H1 (cell line): ENCODE data around the gene CLCN5. TPM values are rescaled to one million over a fixed set of nuclear protein-coding genes. Genes with fewer than 3 reads are reported as not detected.

ENCODE experiments used
- CTCF ChIA-PET: fragments of 300-600 bp; sonication (Branson Sonifier 250); formaldehyde crosslinking; loops from one replicate; lab custom pipeline; 2021; ENCODE audit not compliant: partially characterized antibody; lab: Charles Lee
- POLR2A ChIA-PET: fragments of 300-600 bp; sonication (Branson Sonifier 250); formaldehyde crosslinking; loops from one replicate; lab custom pipeline; 2021; ENCODE audit warnings: inconsistent platforms; ENCODE audit not compliant: partially characterized antibody; lab: Charles Lee
- DNase-seq, 2 experiments: peaks; one replicate each; pipeline versions ENCODE4 v3.0.0 to v3.0.0-alpha.2; 2010 to 2022; ENCODE audit warnings: low spot score in 2 of 2, low read depth in 1 of 2, mixed read lengths in 1 of 2
- FAIRE-seq: peaks from 2 replicates; lab custom pipeline; 2011; peaks lifted over from hg19 to GRCh38; lab: Jason Lieb, UNC
- H2AFZ ChIP-seq: 2 replicates; pipeline ENCODE4 v1.8.1; 2012; ENCODE audit warnings: low read length, inconsistent platforms
- H2AK5ac ChIP-seq: 2 replicates; pipeline ENCODE4 v1.6.1; 2013; ENCODE audit warnings: low read depth, low read length
- H2BK120ac ChIP-seq: replicated peaks from 2 replicates; pipeline ENCODE3; 2013; ENCODE audit warnings: low read depth, low read length, inconsistent platforms
- H2BK12ac ChIP-seq: 2 replicates; pipeline ENCODE4 v1.6.1; 2013; ENCODE audit warnings: low read depth, low read length
- H2BK15ac ChIP-seq: 2 replicates; pipeline ENCODE4 v1.6.1; 2013; ENCODE audit warnings: low read length
- H2BK20ac ChIP-seq: 2 replicates; pipeline ENCODE4 v1.6.1; 2013; ENCODE audit warnings: low read length
- H2BK5ac ChIP-seq: 2 replicates; pipeline ENCODE4 v1.6.1; 2013; ENCODE audit warnings: low read depth, low read length
- H3K14ac ChIP-seq: 2 replicates; pipeline ENCODE4 v1.6.1; 2013; ENCODE audit warnings: inconsistent platforms; ENCODE audit not compliant: insufficient read length
- H3K18ac ChIP-seq: 2 replicates; pipeline ENCODE4 v1.6.1; 2013; ENCODE audit warnings: low read length; ENCODE audit errors: extremely low read depth
- H3K23ac ChIP-seq: 2 replicates; pipeline ENCODE4 v1.6.1; 2013; ENCODE audit warnings: inconsistent platforms; ENCODE audit not compliant: insufficient read length
- H3K23me2 ChIP-seq: 2 replicates; pipeline ENCODE4 v1.6.1; 2013; ENCODE audit warnings: low read depth, low read length
- H3K27ac ChIP-seq: 2 replicates; pipeline ENCODE4 v1.6.1; 2011; ENCODE audit warnings: low read depth, low read length, inconsistent platforms
- H3K27me3 ChIP-seq, 4 experiments: replicated peaks in 1 of 4; 1 replicate in 1 of 4; 2 replicates in 3 of 4; pipeline versions ENCODE4 v1.6.1 to v1.8.1; 2011 to 2013; ENCODE audit warnings: low read length in 3 of 4, mild to moderate bottlenecking in 3 of 4, inconsistent platforms in 2 of 4, mixed read lengths in 2 of 4, moderate library complexity in 1 of 4; ENCODE audit not compliant: control insufficient read depth in 3 of 4, insufficient read depth in 3 of 4; ENCODE audit errors: extremely low read depth in 1 of 4
- H3K36me3 ChIP-seq, 4 experiments: 2 replicates each; pipeline versions ENCODE4 v1.6.1 to v1.8.1; 2011 to 2013; ENCODE audit warnings: mild to moderate bottlenecking in 4 of 4, low read length in 3 of 4, moderate library complexity in 2 of 4, control low read depth in 1 of 4, inconsistent platforms in 1 of 4; ENCODE audit not compliant: insufficient read depth in 4 of 4, control insufficient read depth in 2 of 4
- H3K4ac ChIP-seq: replicated peaks from 2 replicates; pipeline ENCODE3; 2013; ENCODE audit warnings: low read length, low read depth, mixed read lengths, inconsistent platforms; ENCODE audit not compliant: insufficient read length
- H3K4me1 ChIP-seq, 4 experiments: replicated peaks in 1 of 4; 1 replicate in 1 of 4; 2 replicates in 3 of 4; pipeline versions ENCODE4 v1.6.1 to v1.8.1; 2011 to 2013; ENCODE audit warnings: low read length in 3 of 4, inconsistent platforms in 2 of 4, mixed read lengths in 1 of 4; ENCODE audit not compliant: insufficient read depth in 4 of 4, control insufficient read depth in 3 of 4
- H3K4me2 ChIP-seq, 2 experiments: 2 replicates each; pipeline versions ENCODE4 v1.6.1 to v1.8.1; 2011 to 2013; ENCODE audit warnings: low read depth in 2 of 2, low read length in 2 of 2, control low read depth in 1 of 2, inconsistent platforms in 1 of 2, mild to moderate bottlenecking in 1 of 2; ENCODE audit not compliant: insufficient read depth in 1 of 2
- H3K4me3 ChIP-seq, 4 experiments: fragments of 200-600, 300-600 bp in 1 of 4; sonication (generic), shearing (Covaris generic), sonication (Bioruptor Twin) in 1 of 4; 2 replicates each; pipeline versions ENCODE4 v1.5.1 to v1.8.1; 2011 to 2016; ENCODE audit warnings: low read length in 4 of 4, low read depth in 3 of 4, control low read depth in 2 of 4, inconsistent platforms in 2 of 4, mild to moderate bottlenecking in 2 of 4, mixed read lengths in 1 of 4, moderate library complexity in 1 of 4; ENCODE audit not compliant: insufficient read depth in 2 of 4; ENCODE audit errors: extremely low read depth in 1 of 4
- H3K56ac ChIP-seq: replicated peaks from 2 replicates; pipeline ENCODE3; 2013; ENCODE audit warnings: low read depth, mild to moderate bottlenecking, mixed read lengths, low read length, inconsistent platforms; ENCODE audit not compliant: insufficient read length
- H3K79me1 ChIP-seq: 2 replicates; pipeline ENCODE4 v1.6.1; 2013; ENCODE audit warnings: low read depth, low read length, control low read depth
- H3K79me2 ChIP-seq, 2 experiments: 2 replicates each; pipeline versions ENCODE4 v1.6.1 to v1.8.1; 2012 to 2013; ENCODE audit warnings: low read length in 2 of 2, mild to moderate bottlenecking in 2 of 2, inconsistent platforms in 1 of 2; ENCODE audit not compliant: insufficient read depth in 2 of 2, control insufficient read depth in 1 of 2
- H3K9ac ChIP-seq, 4 experiments: replicated peaks in 1 of 4; 1 replicate in 1 of 4; 2 replicates in 3 of 4; pipeline versions ENCODE4 v1.6.1 to v1.8.1; 2011 to 2013; ENCODE audit warnings: low read depth in 3 of 4, low read length in 3 of 4, control low read depth in 2 of 4, mild to moderate bottlenecking in 2 of 4, moderate library complexity in 2 of 4, inconsistent platforms in 1 of 4; ENCODE audit errors: extremely low read depth in 1 of 4
- H3K9me3 ChIP-seq, 2 experiments: 2 replicates each; pipeline versions ENCODE4 v1.6.1 to v1.8.1; 2012 to 2013; ENCODE audit warnings: mild to moderate bottlenecking in 2 of 2, moderate library complexity in 2 of 2, control low read depth in 1 of 2, inconsistent platforms in 1 of 2, low read depth in 1 of 2, low read length in 1 of 2, mixed read lengths in 1 of 2; ENCODE audit not compliant: insufficient read depth in 2 of 2
- H4K20me1 ChIP-seq, 2 experiments: replicated peaks in 1 of 2; 2 replicates each; pipeline versions ENCODE3 to v1.8.1; 2011 to 2013; ENCODE audit warnings: inconsistent platforms in 2 of 2, low read length in 2 of 2, mild to moderate bottlenecking in 1 of 2; ENCODE audit not compliant: insufficient read depth in 2 of 2, control insufficient read depth in 1 of 2
- H4K5ac ChIP-seq: 2 replicates; pipeline ENCODE4 v1.6.1; 2013; ENCODE audit warnings: low read length, low read depth, mixed read lengths, inconsistent platforms; ENCODE audit not compliant: insufficient read length
- H4K8ac ChIP-seq: 2 replicates; pipeline ENCODE4 v1.8.0; 2013; ENCODE audit warnings: mild to moderate bottlenecking, moderate library complexity, low read length, inconsistent platforms; ENCODE audit not compliant: insufficient read depth; ENCODE audit errors: extremely low read depth
- H4K91ac ChIP-seq: replicated peaks from 2 replicates; pipeline ENCODE3; 2013; ENCODE audit warnings: low read length, mixed read lengths, inconsistent platforms; ENCODE audit not compliant: insufficient read length
- EGR1 ChIP-seq: IDR thresholded peaks from 2 replicates; pipeline ENCODE4 v1.6.1; 2011; ENCODE audit warnings: low read depth, low read length, borderline replicate concordance
- JUND ChIP-seq: IDR thresholded peaks from 2 replicates; pipeline ENCODE4 v1.6.1; 2011; ENCODE audit warnings: mild to moderate bottlenecking, improper control_type of control experiment, low read length
- POLR2A ChIP-seq, 2 experiments: IDR thresholded peaks; 1 replicate in 1 of 2; 2 replicates in 1 of 2; pipeline ENCODE4 v1.6.1; 2011; ENCODE audit warnings: low read depth in 2 of 2, low read length in 2 of 2, mild to moderate bottlenecking in 2 of 2; ENCODE audit errors: control extremely low read depth in 1 of 2
- SAP30 ChIP-seq: fragments of 300-600 bp; sonication (generic); IDR thresholded peaks from 2 replicates; pipeline ENCODE4 v1.7.1; 2012; ENCODE audit warnings: low read length, moderate library complexity, mild to moderate bottlenecking, inconsistent platforms; ENCODE audit not compliant: insufficient read depth, insufficient replicate concordance
- WGBS, 2 experiments: shearing (Covaris generic) in 1 of 2; methylation state at CpG; one replicate each; pipeline versions ENCODE4 v1.1.6 to v1.1.7; 2013 to 2015; ENCODE audit warnings: low lambda C conversion rate in 2 of 2, mixed read lengths in 2 of 2, inconsistent platforms in 1 of 2, low coverage in 1 of 2, missing lambda C conversion rate in 1 of 2; ENCODE audit not compliant: insufficient replicate concordance in 2 of 2, insufficient coverage in 1 of 2, insufficient read length in 1 of 2; ENCODE audit errors: extremely low coverage in 1 of 2, missing lambda C conversion rate in 1 of 2; 5-methylcytosine and 5-hydroxymethylcytosine counted together
- polyA plus RNA-seq, 7 experiments: library from polyadenylated mRNA; depleted of rRNA in 3 of 7; stranded (reverse) in 5 of 7; unstranded in 2 of 7; fragments of >200 nt in 5 of 7; fragments of 200-250 nt in 2 of 7; gene quantifications; 1 replicate in 5 of 7; 2 replicates in 1 of 7; 4 replicates in 1 of 7; pipeline versions ENCODE4 v1.2.1 to v1.2.3, GENCODE V29; 2011 to 2013; ENCODE audit warnings: missing spikeins in 2 of 7, mixed read lengths in 2 of 7
- total RNA-seq: library from RNA; stranded (reverse); fragmentation: NEBNext Ultra II Directional; extraction: Animal tissue kit (Norgen Biotek cat#: 25700); gene quantifications from 2 replicates; pipeline ENCODE4 v1.2.1, GENCODE V29; 2021
- TF ChIP-seq, protein P1 (sequence below), 3 experiments: IDR thresholded peaks; 1 replicate in 2 of 3; 2 replicates in 1 of 3; pipeline versions ENCODE4 v1.5.1 to v1.6.1; 2011; ENCODE audit warnings: low read length in 3 of 3, mild to moderate bottlenecking in 3 of 3, inconsistent platforms in 2 of 3, low read depth in 1 of 3, moderate library complexity in 1 of 3; ENCODE audit not compliant: insufficient read depth in 1 of 3; ENCODE audit errors: control extremely low read depth in 1 of 3
- TF ChIP-seq, protein P2 (sequence below): IDR thresholded peaks from 2 replicates; pipeline ENCODE4 v1.6.1; 2011; ENCODE audit warnings: low read depth, mild to moderate bottlenecking, low read length; ENCODE audit not compliant: insufficient read depth

The CLCN5 gene
- total and polyA plus RNA-seq, 2 of the 8 experiments (the other 6 are each of a cell fraction or from before 2014, with no cell fraction given), result 4.2 to 9.7 TPM

DNA sequence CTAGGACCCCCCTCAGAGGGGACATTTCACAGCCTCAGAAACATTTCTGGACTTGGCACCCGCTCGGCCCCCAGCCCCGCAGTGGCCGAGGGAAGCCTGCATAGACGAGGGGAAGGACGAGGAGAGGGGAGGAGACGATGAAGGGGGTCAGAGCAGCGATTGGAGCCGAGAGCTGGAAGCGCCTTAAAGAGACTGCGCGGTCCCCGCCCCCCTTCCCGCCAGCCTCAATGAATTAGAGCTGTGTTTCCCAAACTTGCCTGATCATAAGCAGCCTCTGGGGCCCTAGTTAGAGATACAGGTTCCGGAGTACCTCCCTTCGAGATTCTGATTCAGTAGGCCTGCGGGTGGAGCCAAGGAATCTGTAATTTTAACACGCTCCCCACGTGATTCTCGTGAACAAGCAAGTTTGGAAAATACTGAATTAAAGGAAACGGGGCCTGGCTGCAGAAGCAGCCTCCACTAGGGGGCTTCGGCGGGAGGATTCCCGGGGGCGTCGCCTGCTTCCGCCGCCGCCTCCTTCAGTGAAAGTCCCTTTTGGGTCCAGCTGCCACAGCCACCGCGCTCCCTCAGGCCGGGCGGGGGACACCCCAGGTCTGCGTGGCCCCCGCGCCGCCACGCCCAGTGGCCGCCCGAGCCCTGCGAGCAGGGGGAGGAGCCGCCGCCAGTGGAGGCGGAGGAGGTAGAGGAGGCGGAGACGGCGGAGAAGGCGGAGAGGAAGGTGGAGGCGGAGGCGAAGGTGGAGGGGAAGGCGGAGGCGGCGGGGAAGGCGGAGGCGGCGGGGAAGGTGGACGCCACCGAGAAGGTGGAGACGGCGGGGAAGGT lies 43.4 kb upstream of the CLCN5 start, which contains the start of gene USP27X:
TSS of gene USP27X (plus strand) at position 651 of the 822 bp plus-strand sequence. CDS start 824 bp downstream, outside the sequence.
- CTCF ChIA-PET, result interaction anchor here (0.6 to 3.5 kb wide), 9 partner anchors 10 to 329 kb away, joined by 3 to 31 read pairs (median 3); partner anchors contain the start of gene CLCN5
- WGBS, 2 experiments, result 2% methylated on average over 15 of the region's 60 CpGs; no CpG with 5 or more reads in 1 of the 2 experiments
- FAIRE-seq, result no peak
- TF ChIP-seq SAP30 (no peak), EGR1 (0 out of 2 replicates have a peak, but pooled peaks have one; percentile 19), JUND (no peak), POLR2A (IDR thresholded peaks at IDR 0.05; ENCODE audit: control extremely low read depth in 1 of 2, low read depth in 2 of 2, low read length in 2 of 2) (peak in 1 of 2 experiments; percentile 34; a peak in 1 of 3 replicates)
- TF ChIP-seq, protein P1, sequence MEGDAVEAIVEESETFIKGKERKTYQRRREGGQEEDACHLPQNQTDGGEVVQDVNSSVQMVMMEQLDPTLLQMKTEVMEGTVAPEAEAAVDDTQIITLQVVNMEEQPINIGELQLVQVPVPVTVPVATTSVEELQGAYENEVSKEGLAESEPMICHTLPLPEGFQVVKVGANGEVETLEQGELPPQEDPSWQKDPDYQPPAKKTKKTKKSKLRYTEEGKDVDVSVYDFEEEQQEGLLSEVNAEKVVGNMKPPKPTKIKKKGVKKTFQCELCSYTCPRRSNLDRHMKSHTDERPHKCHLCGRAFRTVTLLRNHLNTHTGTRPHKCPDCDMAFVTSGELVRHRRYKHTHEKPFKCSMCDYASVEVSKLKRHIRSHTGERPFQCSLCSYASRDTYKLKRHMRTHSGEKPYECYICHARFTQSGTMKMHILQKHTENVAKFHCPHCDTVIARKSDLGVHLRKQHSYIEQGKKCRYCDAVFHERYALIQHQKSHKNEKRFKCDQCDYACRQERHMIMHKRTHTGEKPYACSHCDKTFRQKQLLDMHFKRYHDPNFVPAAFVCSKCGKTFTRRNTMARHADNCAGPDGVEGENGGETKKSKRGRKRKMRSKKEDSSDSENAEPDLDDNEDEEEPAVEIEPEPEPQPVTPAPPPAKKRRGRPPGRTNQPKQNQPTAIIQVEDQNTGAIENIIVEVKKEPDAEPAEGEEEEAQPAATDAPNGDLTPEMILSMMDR (IDR thresholded peaks at IDR 0.05; ENCODE audit: control extremely low read depth in 1 of 3, insufficient read depth in 1 of 3, low read depth in 1 of 3, low read length in 3 of 3), result peak; percentile 33 to 38 (median 35)
- TF ChIP-seq, protein P2, sequence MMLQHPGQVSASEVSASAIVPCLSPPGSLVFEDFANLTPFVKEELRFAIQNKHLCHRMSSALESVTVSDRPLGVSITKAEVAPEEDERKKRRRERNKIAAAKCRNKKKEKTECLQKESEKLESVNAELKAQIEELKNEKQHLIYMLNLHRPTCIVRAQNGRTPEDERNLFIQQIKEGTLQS, result peak; percentile 43; the same call in 1 of the 2 replicates

More for the DNA sequence above, 43.4 kb upstream of the CLCN5 start, which contains the start of gene USP27X:
- Histone ChIP-seq H3K18ac (no peak within 1 kb of the TSS; the same call in 1 of the 2 replicates), H3K4me2 (peak within 1 kb of the TSS; percentile 72 to 88), H4K91ac (no peak within 1 kb of the TSS), H3K4me3 (peak within 1 kb of the TSS; percentile 43 to 82 (median 60)), H3K56ac (peak within 1 kb of the TSS; percentile 30), H2BK5ac (no peak within 1 kb of the TSS; the same call in 1 of the 2 replicates), H4K20me1 (no peaks in the 10 kb centered on the region), H3K79me2 (0 out of 4 replicates have a peak, but pooled peaks cover 0 to 2% of the 10 kb centered on the region in 2 experiments), H3K27me3 (no peaks in the 10 kb centered on the region; a peak in 3 of 7 replicates), H3K9ac (peak within 1 kb of the TSS in 3 of 4 experiments; percentile 37 to 66 (median 47); a peak in 4 of 7 replicates), H3K14ac (no peak within 1 kb of the TSS), H3K23me2 (peaks cover 3% of the 10 kb centered on the region; the same call in 1 of the 2 replicates), H2BK12ac (no peak within 1 kb of the TSS), H3K79me1 (no peaks in the 10 kb centered on the region), H2BK120ac (no peak within 1 kb of the TSS), H3K4me1 (peaks cover 0 to 5% (median 3%) of the 10 kb centered on the region in 4 experiments; a peak in 3 of 7 replicates), H4K5ac (no peak within 1 kb of the TSS), H3K23ac (no peak within 1 kb of the TSS), H2AK5ac (no peak within 1 kb of the TSS), H2BK15ac (no peak within 1 kb of the TSS), H4K8ac (peak within 1 kb of the TSS; percentile 5; the same call in 1 of the 2 replicates), H2AFZ (peak within 1 kb of the TSS; percentile 22; the same call in 1 of the 2 replicates), H3K27ac (no peak within 1 kb of the TSS; the same call in 1 of the 2 replicates), H3K4ac (no peak within 1 kb of the TSS), H3K36me3 (no peaks in the 10 kb centered on the region), H2BK20ac (no peak within 1 kb of the TSS), H3K9me3 (no peaks in the 10 kb centered on the region)
- POLR2A ChIA-PET, result interaction anchor here (0.8 kb wide), 1 partner anchor 43 kb away, joined by 3 read pairs; the partner anchor contains the start of gene CLCN5
- DNase-seq, result peak; percentile 17 to 65
